Effector memory CD8-positive, alpha-beta T cell (primary cell): ENCODE results near the gene PFN1.
A peak's percentile ranks its signal among the peaks of the same experiment; 100 is the strongest.

Experiments used
- ATAC-seq: fragments of 150-1000 bp; cut with Tn5 transposase; replicated peaks from 2 replicates; pipeline ENCODE4 v1.10.0; 2021; ENCODE audit warnings: mild to moderate bottlenecking, moderate library complexity
- DNase-seq, 3 experiments: peaks; one replicate each; pipeline ENCODE4 v3.0.0; 2021
- H3K27ac Mint-ChIP-seq, 2 donors: one replicate each; pipeline ENCODE4 v1.8.0; 2022; ENCODE audit warnings: mild to moderate bottlenecking in 2 of 2, mixed read lengths in 2 of 2, moderate library complexity in 2 of 2
- H3K27me3 Mint-ChIP-seq, 2 donors: one replicate each; pipeline ENCODE4 v1.8.0; 2022; ENCODE audit warnings: mixed read lengths in 2 of 2
- H3K36me3 Mint-ChIP-seq: one replicate; pipeline ENCODE4 v1.8.0; 2022; ENCODE audit warnings: mild to moderate bottlenecking, moderate library complexity, mixed read lengths; ENCODE audit not compliant: insufficient read depth
- H3K4me1 Mint-ChIP-seq, 2 donors: one replicate each; pipeline ENCODE4 v1.8.0; 2022; ENCODE audit warnings: low read depth in 2 of 2, mixed read lengths in 2 of 2
- H3K4me3 Mint-ChIP-seq, 2 donors: one replicate each; pipeline ENCODE4 v1.8.0; 2022; ENCODE audit warnings: mild to moderate bottlenecking in 2 of 2, mixed read lengths in 2 of 2, moderate library complexity in 2 of 2
- H3K9me3 Mint-ChIP-seq, 2 donors: one replicate each; pipeline ENCODE4 v1.8.0; 2022; ENCODE audit warnings: mixed read lengths in 2 of 2

Gene PFN1

GRCh38 chr17:4972752-4973151 lies 24.4 kb upstream of the PFN1 start:
- H3K4me3 Mint-ChIP-seq = peak overlapping the region in 1 of 2 donors; percentile 12
- ATAC-seq = no peak
- DNase-seq = no peak
- no peaks in the 10 kb centered on the region for H3K9me3 Mint-ChIP-seq
- peak overlapping the region; percentile 76 for H3K27ac Mint-ChIP-seq
- H3K27me3 Mint-ChIP-seq = no peaks in the 10 kb centered on the region
- peaks cover 7% of the 10 kb centered on the region in 2 donors for H3K4me1 Mint-ChIP-seq
- H3K36me3 Mint-ChIP-seq = peaks cover 30% of the 10 kb centered on the region

- H3K27ac Mint-ChIP-seq = peak overlapping the region; percentile 76
- ATAC-seq (no peak), DNase-seq (no peak)
- H3K4me3 Mint-ChIP-seq = peak overlapping the region in 1 of 2 donors; percentile 12
- peaks cover 7% of the 10 kb centered on the region in 2 donors for H3K4me1 Mint-ChIP-seq
- no peaks in the 10 kb centered on the region for H3K27me3 Mint-ChIP-seq
- H3K9me3 Mint-ChIP-seq = no peaks in the 10 kb centered on the region
- peaks cover 30% of the 10 kb centered on the region for H3K36me3 Mint-ChIP-seq
Measured at GRCh38 chr17:4972322-4972721, 24.0 kb upstream of the PFN1 start.

GRCh38 chr17:4971826-4972225 lies 23.5 kb upstream of the PFN1 start:
- H3K4me1 Mint-ChIP-seq = peaks cover 7% of the 10 kb centered on the region in 2 donors

GRCh38 chr17:4970273-4970672 lies 21.9 kb upstream of the PFN1 start:
- H3K27ac Mint-ChIP-seq = peak overlapping the region in 1 of 2 donors; percentile 53
- DNase-seq = no peak
- H3K27me3 Mint-ChIP-seq = no peaks in the 10 kb centered on the region
- H3K9me3 Mint-ChIP-seq = no peaks in the 10 kb centered on the region
- peaks cover 23% of the 10 kb centered on the region for H3K36me3 Mint-ChIP-seq
- peaks cover 12 to 13% of the 10 kb centered on the region in 2 donors for H3K4me1 Mint-ChIP-seq
- no peak for ATAC-seq
- H3K4me3 Mint-ChIP-seq = peak overlapping the region in 1 of 2 donors; percentile 17

More at GRCh38 chr17:4971826-4972225, 23.5 kb upstream of the PFN1 start:
- no peaks in the 10 kb centered on the region for H3K27me3 Mint-ChIP-seq
- H3K9me3 Mint-ChIP-seq = no peaks in the 10 kb centered on the region
- DNase-seq (no peak), ATAC-seq (no peak)
- peak overlapping the region in 1 of 2 donors; percentile 53 for H3K27ac Mint-ChIP-seq
- H3K36me3 Mint-ChIP-seq = peaks cover 25% of the 10 kb centered on the region
- no peak overlapping the region for H3K4me3 Mint-ChIP-seq

- no peak for ATAC-seq
- Mint-ChIP-seq H3K9me3 (no peaks in the 10 kb centered on the region), H3K27ac (no peak overlapping the region), H3K4me1 (peaks cover 12 to 14% of the 10 kb centered on the region in 2 donors), H3K27me3 (no peaks in the 10 kb centered on the region), H3K4me3 (no peak overlapping the region), H3K36me3 (peaks cover 21% of the 10 kb centered on the region)
- DNase-seq = no peak
Measured at GRCh38 chr17:4969551-4970173, 21.3 kb upstream of the PFN1 start.

GRCh38 chr17:4969047-4969550 lies 20.8 kb upstream of the PFN1 start:
- Mint-ChIP-seq H3K4me1 (peaks cover 12 to 14% of the 10 kb centered on the region in 2 donors), H3K9me3 (no peaks in the 10 kb centered on the region), H3K4me3 (no peak overlapping the region), H3K27ac (no peak overlapping the region), H3K27me3 (no peaks in the 10 kb centered on the region), H3K36me3 (peaks cover 18% of the 10 kb centered on the region)
- DNase-seq (no peak), ATAC-seq (no peak)

GRCh38 chr17:4968486-4969046 lies 20.2 kb upstream of the PFN1 start:
- Mint-ChIP-seq H3K27me3 (no peaks in the 10 kb centered on the region), H3K36me3 (peaks cover 18% of the 10 kb centered on the region), H3K27ac (no peak overlapping the region), H3K4me3 (no peak overlapping the region), H3K4me1 (peaks cover 12 to 14% of the 10 kb centered on the region in 2 donors), H3K9me3 (no peaks in the 10 kb centered on the region)
- ATAC-seq = no peak
- no peak for DNase-seq

- H3K4me1 Mint-ChIP-seq = peaks cover 12 to 14% of the 10 kb centered on the region in 2 donors
- no peak within 1 kb of the TSS for H3K4me3 Mint-ChIP-seq
- H3K27me3 Mint-ChIP-seq = no peaks in the 10 kb centered on the region
- peak within 1 kb of the TSS in 1 of 2 donors; percentile 44 for H3K27ac Mint-ChIP-seq
- peak; percentile 67 for ATAC-seq
- peaks cover 15% of the 10 kb centered on the region for H3K36me3 Mint-ChIP-seq
- DNase-seq = peak; percentile 92 to 96 (median 95)
- no peaks in the 10 kb centered on the region for H3K9me3 Mint-ChIP-seq
Measured at GRCh38 chr17:4967539-4968485, 19.5 kb upstream of the PFN1 start, which contains the start of gene SPAG7. SPAG7 (minus strand) TSS chr17:4967817; CDS start chr17:4967804, 13 bp downstream.

- Mint-ChIP-seq H3K9me3 (no peaks in the 10 kb centered on the region), H3K27ac (peak overlapping the region in 1 of 2 donors; percentile 44), H3K4me3 (no peak overlapping the region), H3K36me3 (peaks cover 7% of the 10 kb centered on the region), H3K27me3 (no peaks in the 10 kb centered on the region), H3K4me1 (peaks cover 12% of the 10 kb centered on the region in 2 donors)
- ATAC-seq (peak; percentile 82), DNase-seq (peak; percentile 86 to 91 (median 90))
Measured at GRCh38 chr17:4966844-4967538, 18.7 kb upstream of the PFN1 start.

- DNase-seq (no peak), ATAC-seq (no peak)
- Mint-ChIP-seq H3K27me3 (no peaks in the 10 kb centered on the region), H3K4me3 (peak overlapping the region in 1 of 2 donors; percentile 20), H3K4me1 (peaks cover 11 to 12% of the 10 kb centered on the region in 2 donors), H3K36me3 (peaks cover 14% of the 10 kb centered on the region), H3K27ac (peak overlapping the region in 1 of 2 donors; percentile 10), H3K9me3 (no peaks in the 10 kb centered on the region)
Measured at GRCh38 chr17:4965311-4965986, 17.1 kb upstream of the PFN1 start.

- no peak overlapping the region for H3K4me3 Mint-ChIP-seq
- no peaks in the 10 kb centered on the region for H3K27me3 Mint-ChIP-seq
- peaks cover 15% of the 10 kb centered on the region for H3K36me3 Mint-ChIP-seq
- no peak for DNase-seq
- peak overlapping the region in 1 of 2 donors; percentile 69 for H3K27ac Mint-ChIP-seq
- H3K4me1 Mint-ChIP-seq = peaks cover 6 to 9% of the 10 kb centered on the region in 2 donors
- ATAC-seq = no peak
- no peaks in the 10 kb centered on the region for H3K9me3 Mint-ChIP-seq
Measured at GRCh38 chr17:4960279-4960922, 12.1 kb upstream of the PFN1 start.
